Stimulated activated CD4-positive, alpha-beta T cell treated with anti-CD3 and anti-CD28 coated beads, Interleukin-4, amount 100 ng/mL, for 1 hour (primary cell): ENCODE data around the gene LETM1.
A peak's percentile ranks its signal among the peaks of the same experiment; 100 is the strongest.

Experiments used
- DNase-seq: peaks from one replicate; pipeline ENCODE4 v3.0.0-alpha.2; 2020

Gene LETM1

DNA sequence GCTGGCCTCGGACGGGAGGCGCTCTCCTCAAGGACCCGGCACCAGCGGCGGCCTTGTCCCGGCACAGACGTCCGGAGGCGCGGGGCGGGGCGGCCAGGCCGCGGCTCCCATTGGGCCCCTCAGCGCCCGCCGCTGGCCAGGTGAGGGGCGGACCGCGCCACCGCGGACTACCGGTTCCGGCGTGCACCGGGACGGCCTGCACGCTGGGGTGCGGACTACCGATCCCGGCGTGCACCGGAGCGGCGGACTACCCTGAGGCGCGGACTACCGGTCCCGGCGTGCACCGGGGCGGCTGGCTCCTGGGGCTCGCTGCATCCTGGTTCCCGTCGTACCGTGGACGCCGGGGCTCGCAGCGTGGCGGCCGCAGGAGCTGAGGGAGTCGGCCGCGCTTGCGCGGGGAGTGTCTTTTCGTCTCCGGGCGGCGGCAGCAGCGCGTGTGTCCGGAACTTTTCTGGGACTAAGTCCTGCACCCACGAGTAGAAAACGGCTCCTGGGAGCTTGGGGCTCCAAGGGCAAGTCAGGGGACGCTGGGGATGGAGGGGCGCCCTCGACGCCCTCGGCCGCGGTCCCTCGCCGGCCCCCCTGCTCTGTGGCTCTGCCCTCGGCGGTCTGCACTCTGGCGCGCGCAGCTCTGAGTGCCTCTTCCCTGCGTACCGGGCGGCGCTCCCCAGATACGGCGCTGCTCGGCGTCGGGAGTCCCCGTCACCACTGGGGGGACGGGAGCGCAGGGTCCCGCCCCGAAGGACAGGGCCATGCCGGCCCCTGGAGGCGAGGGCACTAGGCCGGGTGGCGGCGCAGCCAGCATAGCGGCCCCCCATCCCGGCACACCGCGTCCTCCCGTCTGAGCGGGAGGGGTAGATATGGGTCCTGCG, at the start of gene LETM1:
LETM1 (minus strand) TSS at position 86 of the 872 bp plus-strand sequence. CDS start 206 bp downstream, outside the sequence.
- DNase-seq: peak; percentile 94

DNA sequence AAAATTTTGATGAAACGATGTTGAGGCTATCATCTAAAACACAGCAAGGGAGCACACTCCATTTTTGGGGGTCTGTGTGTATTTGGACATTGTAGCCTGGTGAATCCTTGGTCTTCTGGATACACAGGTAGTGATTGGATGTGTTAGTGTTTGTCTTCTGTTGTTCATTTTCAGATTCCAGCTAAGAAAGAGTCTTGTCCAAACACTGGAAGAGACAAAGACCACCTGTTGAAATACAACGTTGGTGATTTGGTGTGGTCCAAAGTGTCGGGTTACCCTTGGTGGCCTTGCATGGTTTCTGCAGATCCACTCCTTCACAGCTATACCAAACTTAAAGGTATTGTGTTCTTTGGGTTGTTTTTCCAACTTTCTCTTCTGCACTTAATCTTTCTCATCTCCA, 48.1 kb upstream of the LETM1 start:
- no peak for DNase-seq

DNA sequence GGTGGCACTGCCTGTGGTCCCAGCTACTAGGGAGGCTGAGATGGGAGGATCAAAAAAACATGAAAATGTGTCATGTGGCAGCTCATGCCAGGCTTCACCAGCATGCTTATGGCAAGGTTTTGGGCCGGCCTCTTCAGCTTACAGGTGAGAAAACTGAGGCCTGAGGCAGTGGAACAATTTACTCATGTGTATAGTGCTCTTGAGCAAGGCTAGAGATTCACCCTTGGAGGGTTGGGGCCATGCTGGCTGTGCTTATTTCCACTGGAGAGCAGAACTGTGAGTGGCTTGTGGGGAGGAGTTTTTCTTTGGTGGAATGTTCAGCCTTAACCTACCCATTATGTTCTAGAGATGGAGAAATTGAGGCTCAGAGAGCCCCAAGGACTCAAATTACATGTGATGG, 47.1 kb upstream of the LETM1 start:
- no peak for DNase-seq

DNA sequence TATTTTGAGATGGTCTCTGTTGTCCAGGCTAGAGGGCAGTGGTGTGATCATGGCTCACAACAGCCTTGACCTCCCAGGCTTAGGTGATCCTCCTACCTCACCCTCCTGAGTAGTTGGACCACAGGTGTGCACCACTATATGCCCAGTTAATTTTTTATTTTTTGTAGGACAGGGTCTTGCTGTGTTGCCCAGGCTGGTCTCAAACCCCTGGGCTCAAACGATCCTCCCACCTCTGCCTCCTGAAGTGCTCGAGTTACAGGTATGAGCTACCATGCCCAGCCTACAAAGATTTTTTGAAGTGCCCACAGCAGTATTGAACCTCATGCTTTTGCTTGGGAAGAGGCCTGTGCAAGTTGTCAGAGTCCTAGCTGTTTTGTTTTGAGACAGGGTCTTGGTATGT, 46.3 kb upstream of the LETM1 start:
- no peak for DNase-seq

DNA sequence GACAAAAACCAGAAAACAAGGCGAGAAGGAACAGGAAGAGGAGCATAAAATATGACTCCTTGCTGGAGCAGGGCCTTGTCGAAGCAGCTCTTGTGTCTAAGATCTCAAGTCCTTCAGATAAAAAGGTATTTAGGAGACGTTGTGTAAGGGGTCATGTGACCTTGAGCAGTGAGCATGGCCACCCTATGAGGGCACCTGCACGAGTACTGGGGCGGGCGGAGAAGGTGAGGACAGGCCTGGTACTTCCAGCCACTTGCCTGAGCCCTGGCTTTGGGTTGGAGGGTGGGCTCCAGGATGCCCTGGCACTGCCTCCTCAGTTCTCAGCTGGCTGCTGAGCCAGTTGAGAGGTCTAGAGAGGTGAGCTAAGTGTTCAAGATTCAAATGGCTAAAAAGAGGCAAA, 45.2 kb upstream of the LETM1 start:
- no peak for DNase-seq

DNA sequence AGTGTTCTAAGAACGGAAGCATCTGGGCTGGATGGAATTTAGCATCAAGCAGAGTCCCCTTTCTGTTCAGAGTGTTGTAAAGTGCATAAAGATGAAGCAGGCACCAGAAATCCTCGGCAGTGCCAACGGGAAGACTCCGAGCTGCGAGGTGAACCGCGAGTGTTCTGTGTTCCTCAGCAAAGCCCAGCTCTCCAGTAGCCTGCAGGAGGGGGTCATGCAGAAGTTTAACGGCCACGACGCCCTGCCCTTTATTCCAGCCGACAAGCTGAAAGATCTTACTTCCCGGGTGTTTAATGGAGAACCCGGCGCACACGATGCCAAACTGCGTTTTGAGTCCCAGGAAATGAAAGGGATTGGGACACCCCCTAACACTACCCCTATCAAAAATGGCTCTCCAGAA, 44.7 kb upstream of the LETM1 start:
- DNase-seq: no peak

DNA sequence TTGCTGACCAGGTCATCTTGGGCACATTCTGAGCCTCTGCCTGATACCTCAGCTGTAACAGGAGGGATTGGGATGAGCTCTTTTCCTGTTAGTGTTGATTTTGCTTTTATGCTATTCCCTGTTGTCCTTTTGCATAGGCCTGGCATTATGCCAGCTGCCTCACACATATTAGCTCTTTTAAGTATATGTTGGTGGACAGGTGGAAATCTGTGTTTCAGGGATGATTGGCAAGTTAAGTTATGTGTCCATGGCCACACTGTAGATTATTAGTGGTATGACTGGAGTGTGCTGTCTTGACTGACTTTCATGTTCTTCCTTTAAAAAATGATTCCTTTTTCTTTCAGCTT, 44.1 kb upstream of the LETM1 start:
- DNase-seq: no peak

DNA sequence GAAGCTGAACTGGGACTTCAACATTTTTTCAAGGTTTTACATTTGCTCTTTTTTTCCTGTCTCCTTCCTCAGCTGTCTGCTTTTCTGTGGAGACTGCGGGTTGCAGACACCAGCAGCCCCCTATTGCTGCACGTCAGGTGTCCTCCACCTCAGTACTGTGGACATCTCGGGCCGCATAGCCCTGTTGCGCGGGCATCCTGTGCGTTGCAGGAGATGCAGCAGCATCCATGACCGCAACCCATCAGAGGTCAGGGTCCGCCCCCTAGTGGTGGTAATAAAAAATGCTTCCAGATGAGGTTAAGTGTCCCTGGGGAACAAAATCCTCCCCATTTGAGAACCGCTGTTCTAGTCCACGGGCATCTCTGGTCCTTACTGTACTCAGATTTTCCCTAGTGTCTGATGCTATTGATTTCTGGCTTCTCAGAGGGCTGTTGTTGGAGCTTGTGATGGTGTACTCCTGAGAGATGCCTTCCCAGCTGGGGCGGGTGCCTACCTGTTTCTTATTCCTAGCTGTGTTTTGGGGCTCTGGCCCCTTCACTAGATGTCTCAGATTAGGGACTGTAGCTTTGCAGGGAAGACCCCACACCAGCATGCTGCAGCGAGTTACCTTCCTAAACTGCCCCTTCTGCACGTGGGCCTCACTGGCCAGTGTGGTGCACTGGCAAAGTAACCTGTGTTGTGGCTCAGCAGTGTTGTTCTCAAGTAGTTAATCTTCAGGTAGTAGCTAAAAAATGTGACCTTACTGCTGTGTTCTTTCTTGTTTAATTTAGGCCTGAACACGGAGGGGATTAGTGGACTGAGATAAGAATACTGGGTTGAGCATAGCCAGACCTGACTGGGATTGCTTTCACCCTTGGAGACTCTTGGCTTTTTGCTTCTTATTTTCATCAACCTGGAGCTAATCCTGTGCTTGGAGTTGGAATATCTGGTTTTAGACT, 43.5 kb upstream of the LETM1 start:
- peak; percentile 63 for DNase-seq

DNA sequence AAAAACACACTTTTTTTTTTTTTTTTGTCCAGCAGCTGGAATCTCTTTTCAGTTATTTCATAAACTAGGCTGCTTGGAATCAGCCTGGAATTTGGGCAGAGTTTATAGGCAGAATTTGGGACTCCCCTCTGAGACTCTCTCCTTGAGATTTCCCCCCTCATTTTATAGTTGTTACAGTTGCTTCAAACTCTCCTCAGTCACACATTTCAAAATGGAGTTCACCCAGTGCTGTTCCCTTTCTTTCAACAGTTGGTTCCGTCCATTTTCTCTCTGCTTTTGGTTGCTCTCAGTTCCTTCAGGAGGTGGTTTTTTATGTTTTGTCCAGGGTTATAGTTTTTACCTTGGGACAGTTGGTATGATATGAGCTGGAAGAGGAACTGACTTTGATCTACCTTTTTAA, 42.7 kb upstream of the LETM1 start:
- DNase-seq: no peak

DNA sequence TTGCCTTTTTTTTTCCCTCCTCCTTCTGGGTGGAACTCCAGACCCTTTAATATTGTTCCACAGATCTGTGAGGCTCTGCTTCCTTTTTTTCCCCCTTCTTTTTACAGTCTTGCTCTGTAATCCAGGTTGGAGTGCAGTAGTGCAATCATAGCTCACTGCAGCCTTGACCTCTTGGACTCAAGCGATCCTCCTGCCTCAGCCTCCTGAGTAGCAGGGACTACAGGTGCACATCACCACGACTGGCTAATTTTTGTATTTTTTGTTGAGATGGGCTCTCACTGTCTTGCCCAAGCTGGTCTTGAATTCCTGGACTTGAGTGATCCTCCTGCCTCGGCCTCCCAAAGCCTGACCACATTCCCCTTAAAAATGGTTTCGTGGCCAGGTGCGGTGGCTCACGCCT, 42.1 kb upstream of the LETM1 start:
- DNase-seq: no peak

DNA sequence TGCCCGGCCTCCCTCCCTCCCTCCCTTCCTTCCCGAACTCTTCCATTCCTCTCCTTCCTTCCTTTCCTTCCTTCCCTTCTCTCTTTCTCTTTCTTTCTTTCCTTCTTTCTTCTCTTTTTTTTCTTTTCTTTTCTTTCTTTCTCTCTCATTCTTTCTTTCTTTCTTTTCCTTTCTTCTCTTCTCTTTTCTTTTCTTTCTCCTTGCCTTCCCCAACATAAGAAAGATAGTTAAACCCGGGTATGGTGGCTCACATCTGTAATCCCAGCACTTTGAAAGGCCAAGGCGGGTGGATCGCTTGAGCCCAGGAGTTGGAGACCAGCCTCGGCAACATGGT, 40.7 kb upstream of the LETM1 start:
- DNase-seq: no peak

DNA sequence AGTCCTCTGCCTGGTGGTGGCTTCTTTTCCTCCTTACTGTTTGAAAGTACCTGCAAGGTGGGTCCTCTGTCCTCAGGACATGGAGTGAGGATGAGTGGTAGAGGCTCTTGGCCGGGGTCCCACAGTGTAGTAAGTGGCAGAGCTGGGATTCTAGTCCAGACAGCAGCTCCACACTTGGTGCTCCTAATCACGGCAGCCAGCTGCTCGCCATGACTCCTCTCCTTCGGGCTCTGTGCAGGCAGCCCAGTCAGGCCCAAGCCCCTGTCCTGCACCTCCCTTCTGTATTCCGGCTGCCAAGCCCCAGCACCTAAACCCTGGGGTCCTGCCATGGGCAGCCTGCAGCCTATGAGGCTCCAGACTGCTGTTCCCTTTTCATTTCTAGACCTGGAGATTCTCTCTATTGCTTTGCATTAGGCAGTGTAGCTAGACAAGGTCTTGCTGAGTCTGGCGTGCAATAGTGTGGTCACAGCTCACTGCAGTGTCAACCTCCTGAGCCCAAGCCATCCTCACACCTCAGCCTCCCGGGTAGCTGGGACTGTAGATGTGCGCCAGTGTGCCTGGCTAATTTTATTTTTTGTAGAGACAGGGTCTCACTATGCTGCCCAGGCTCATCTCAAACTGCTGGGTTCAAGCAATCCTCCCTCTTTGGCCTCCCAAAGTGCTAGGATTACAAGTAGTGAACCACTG, 40.2 kb upstream of the LETM1 start:
- no peak for DNase-seq

DNA sequence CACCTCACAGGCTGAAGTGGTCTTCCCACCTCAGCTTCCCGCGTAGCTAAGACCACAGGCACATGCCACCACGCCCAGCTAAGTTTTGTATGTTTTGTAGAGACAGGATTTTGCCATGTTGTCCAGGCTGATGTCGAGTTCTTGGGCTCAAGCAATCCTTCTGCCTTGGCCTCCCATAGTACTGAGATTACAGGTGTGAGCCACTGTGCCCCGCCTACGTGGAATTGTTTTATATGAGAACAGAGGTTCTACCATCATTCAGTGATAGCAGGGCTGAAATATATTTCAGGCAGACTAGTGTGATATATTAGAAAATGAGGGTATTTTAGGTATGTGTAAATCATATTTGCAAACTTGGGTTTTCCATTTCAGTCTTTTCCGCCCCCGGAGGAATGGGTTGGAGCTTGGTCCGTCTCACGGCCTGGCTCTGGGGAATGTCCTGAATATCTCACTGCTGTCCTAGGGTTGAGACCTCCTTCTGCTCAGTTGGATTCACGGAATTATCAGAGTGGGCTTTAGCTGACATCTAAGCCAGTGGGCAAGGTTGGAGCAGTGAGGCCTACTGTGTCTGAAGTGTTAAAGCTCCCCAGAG, 35.1 kb upstream of the LETM1 start:
- no peak for DNase-seq

DNA sequence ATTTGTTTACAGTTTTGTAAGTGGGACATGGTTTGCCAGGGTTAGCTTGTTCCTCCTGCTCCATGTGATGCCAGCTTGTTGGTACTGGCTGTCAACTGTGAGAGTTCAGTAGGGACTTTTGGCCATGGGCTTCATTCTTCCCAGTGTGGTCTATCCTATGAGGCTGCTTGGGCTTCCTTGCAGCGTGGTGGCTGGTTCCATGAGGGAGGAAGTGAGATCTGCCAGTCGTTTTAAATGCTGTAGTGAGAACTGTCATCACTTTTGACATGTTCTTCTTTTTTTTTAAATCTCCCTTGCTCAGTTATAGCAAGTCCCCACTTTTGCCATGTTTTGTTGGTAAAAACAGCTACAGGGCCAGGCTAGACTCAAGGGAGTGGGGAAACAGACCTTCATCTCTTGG, 31.1 kb upstream of the LETM1 start:
- no peak for DNase-seq

DNA sequence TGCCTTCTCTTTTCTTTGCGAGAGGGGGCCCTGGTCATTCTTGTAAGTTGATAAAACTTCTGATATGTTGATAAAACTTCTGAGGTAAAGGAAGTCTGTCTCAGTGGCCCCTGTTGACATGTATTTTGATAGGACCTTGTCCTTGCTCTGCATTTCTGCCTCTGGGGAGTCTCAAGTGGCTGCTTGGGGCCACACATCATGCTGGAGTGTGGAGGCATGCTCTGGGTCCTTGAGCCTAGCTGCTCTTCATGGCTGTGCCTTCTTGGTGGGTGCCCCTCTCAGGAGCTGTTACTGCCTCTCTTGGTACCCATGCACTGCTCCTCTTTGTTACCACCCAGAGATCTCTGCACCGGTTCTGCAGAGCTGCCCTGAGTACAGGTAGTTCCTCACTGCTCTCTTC, 29.5 kb upstream of the LETM1 start:
- DNase-seq: no peak

DNA sequence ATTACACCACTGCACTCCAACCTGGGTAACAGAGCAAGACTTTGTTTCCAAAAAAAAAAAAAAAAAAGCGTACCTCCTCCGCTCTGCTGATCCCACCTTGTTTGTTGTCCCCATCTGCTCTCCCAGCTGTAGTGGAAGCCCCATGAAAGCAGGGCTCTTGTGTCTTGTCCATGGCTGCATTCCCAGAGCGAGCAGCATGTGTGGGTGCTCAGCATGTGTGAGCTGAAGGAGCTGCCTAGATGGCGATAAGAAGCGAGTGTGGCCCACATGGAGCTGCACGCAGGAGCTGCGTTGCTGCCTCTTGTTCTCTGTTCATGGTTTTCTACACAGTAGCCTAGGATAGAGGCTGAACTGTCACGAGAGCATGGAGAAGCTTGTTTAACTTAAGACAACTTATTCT, 27.6 kb upstream of the LETM1 start:
- DNase-seq: no peak

DNA sequence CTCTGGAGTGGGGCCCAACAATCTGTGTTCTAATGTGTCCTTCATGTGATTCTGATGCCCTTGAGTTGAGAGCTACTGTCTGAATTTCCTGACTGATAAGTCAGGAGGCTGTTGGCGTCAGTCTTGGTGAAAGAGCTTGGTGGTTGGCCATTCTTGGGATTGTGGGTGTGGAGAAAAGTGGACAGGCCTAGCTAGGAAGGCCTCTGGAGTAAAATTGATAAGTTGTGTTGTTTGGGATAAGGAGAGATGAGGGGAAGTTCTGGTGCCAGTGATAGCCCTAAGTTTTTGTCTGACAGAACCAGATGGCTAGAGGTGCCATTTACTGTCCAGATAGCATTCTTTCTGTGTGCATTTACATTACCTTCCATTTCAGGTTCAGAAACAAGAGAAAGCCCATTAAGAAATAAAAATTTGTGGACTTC, 26.9 kb upstream of the LETM1 start:
- DNase-seq: no peak

DNA sequence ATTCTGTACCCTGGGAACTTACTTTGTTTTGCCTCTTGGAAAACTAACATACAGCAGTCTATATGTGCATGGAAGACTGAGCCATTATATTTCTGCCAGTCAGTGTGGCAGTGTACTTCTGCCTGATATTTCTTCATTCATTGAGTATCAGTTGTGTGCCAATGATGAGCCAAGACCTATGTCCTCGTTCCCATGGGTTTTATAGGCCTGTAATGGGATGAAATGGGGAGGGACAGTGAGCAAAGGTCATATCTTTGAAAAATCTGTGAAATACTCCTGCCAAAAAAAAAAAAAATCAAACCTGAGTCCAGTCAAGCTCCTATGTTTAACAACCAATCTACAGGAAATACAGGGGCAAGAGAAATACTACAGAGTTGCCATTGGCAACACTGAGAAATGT, 24.4 kb upstream of the LETM1 start:
- DNase-seq: no peak

DNA sequence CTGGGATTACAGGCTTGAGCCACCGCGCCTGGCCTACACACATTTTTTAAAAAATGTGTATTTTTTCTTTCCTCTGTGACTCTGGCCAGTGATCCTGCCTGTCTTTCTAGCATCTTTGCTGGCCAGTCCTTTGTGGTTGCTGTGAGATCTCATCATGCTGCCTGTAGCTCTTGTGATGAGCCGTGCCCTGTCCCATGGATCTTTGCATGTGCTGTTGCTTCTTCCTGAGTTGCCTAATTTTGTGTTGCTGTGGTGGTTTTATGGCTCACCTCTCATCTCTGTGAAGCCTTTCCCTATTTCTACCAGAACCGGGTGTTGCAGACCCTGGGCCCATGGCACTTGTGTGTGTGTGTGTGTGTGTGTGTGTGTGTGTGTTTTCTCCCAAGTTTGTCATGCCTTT, 23.5 kb upstream of the LETM1 start:
- DNase-seq: no peak

DNA sequence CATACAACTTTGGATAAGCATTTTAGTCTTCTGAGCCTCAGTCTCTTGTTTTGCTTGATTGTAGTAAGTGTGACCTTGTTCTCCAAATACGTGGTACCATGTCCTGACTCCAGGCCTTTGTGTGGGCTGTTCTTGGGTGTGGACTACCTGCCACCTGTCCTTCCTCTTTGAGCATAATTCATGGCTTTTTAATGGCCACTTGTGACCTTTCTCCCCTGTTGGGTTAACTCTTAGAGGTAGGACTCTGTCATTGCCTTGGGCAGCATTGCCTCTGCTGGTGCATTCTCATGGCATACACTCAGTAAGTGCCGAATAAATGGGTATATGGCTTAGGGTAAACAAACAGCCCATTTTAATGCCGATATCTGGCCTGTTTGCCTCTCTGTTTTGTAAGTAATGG, 18.2 kb upstream of the LETM1 start:
- no peak for DNase-seq

DNA sequence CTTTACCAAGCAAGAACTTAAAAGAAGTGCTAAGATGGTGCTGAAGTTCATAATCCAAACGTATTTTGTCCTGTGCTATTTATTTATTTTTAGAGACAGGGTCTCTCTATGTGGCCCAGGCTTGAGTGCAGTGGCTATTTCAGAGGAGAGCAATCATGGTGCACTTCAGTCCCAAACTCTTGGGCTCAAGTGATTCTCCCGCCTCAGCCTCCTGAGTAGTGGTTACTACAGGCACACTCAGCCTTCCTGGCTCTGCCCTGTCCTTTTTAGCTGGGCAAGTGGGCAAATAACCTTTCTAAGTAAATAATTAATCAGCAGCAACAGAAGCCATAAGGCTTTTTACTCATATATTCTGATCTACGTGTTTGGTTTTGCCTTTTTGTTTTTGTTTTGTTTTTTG, 17.8 kb upstream of the LETM1 start:
- no peak for DNase-seq

DNA sequence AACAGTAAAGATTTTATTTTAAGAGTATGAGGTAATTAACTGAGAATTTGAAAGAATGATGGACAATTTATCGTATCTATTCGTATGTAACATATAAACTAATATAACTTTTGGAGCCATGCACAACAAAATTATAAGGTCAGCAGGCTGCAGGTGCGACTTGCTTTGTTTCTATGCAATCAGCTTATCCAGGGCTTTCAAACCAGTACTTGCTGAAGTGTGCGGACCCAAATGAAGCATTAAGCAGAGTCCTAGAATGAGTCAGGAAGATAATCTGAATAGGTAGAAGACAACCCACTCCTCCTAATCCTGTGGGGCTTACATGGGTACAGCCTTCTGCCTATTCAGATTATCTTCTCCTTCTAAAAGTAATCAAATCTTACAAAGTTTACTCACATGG, 17.3 kb upstream of the LETM1 start:
- DNase-seq: no peak

DNA sequence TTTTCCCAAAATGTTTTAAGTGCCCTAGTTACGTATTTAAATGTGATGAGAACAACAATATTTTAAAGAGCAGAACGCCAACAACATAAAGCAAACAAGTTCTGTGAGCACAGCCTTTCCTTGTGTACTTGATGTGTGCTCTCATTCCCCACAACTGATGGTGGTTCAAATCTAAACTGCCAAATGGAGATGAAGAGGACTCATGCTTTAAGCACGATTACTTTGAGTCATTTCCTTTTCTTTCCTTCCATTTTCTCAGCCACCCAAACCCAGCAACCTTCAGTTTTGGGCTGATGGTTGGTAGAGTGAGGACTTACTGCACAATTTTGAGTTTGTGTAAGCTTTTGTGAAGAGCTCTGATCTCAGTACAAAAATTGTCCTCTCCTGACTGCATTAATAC, 16.9 kb upstream of the LETM1 start:
- peak; percentile 14 for DNase-seq
